Spleen (tissue), 11 donors: ENCODE data around the gene CNBP. TPM values are rescaled to one million over a fixed set of nuclear protein-coding genes. Genes with fewer than 3 reads are reported as not detected.
"Not testable (repeated sequence)": the region's sequence is repeated elsewhere in the genome, so short reads cannot be mapped to it uniquely, and the experiment has no call there.

Experiments
- DNase-seq: peaks from one replicate; pipeline ENCODE4 v3.0.0-alpha.2; 2020
- H3K27ac ChIP-seq, 8 donors: fragments of 200-600 bp; sonication (generic) in 7 of 8; 1 replicate in 4 of 8; 2 replicates in 4 of 8; pipeline versions ENCODE4 v1.5.0 to v1.8.0; 2016 to 2021; ENCODE audit warnings: inconsistent platforms in 4 of 8, mild to moderate bottlenecking in 4 of 8, moderate library complexity in 1 of 8
- H3K27me3 ChIP-seq, 7 donors: fragments of 200-600 bp; sonication (generic) in 6 of 7; replicated peaks in 1 of 7; 1 replicate in 4 of 7; 2 replicates in 3 of 7; pipeline versions ENCODE4 v1.5.0 to v1.8.0; 2016 to 2021; ENCODE audit warnings: inconsistent platforms in 3 of 7, mild to moderate bottlenecking in 1 of 7
- H3K36me3 ChIP-seq, 6 donors: fragments of 200-600 bp; sonication (generic) in 5 of 6; 1 replicate in 4 of 6; 2 replicates in 2 of 6; pipeline versions ENCODE4 v1.5.0 to v1.8.0; 2016 to 2021; ENCODE audit warnings: inconsistent platforms in 2 of 6
- H3K4me1 ChIP-seq, 6 donors: fragments of 200-600 bp; sonication (generic) in 5 of 6; 1 replicate in 3 of 6; 2 replicates in 3 of 6; pipeline versions ENCODE4 v1.5.0 to v1.8.0; 2016 to 2021; ENCODE audit warnings: inconsistent platforms in 3 of 6
- H3K4me3 ChIP-seq, 8 donors: fragments of 200-600 bp; sonication (generic) in 7 of 8; 1 replicate in 4 of 8; 2 replicates in 4 of 8; pipeline versions ENCODE4 v1.5.0 to v1.8.0; 2016 to 2021; ENCODE audit warnings: inconsistent platforms in 4 of 8, mild to moderate bottlenecking in 4 of 8, moderate library complexity in 2 of 8
- H3K9me3 ChIP-seq, 8 donors: fragments of 200-600 bp; sonication (generic) in 7 of 8; 1 replicate in 4 of 8; 2 replicates in 4 of 8; pipeline versions ENCODE4 v1.5.0 to v1.8.0; 2016 to 2021; ENCODE audit warnings: inconsistent platforms in 4 of 8
- POLR2A ChIP-seq, 3 donors: fragments of 450-650 bp; IDR thresholded peaks; one replicate each; pipeline ENCODE4 v1.5.1; 2017; ENCODE audit warnings: antibody characterized with exemption in 3 of 3, mild to moderate bottlenecking in 1 of 3
- POLR2AphosphoS5 ChIP-seq, 3 donors: sonication (generic); formaldehyde crosslinking; IDR thresholded peaks; one replicate each; pipeline ENCODE4 v1.5.1; 2017; ENCODE audit warnings: antibody characterized with exemption in 3 of 3
- WGBS, 5 donors: extraction: QIAGEN DNeasy Blood & Tissue Kit in 3 of 5; methylation state at CpG; one replicate each; pipeline versions ENCODE4 v1.1.5 to v1.1.7; 2013 to 2018; 5-methylcytosine and 5-hydroxymethylcytosine counted together
- intact Hi-C: fragments of 100-400 bp; cut with DNase I; formaldehyde crosslinking; loops from one replicate; pipeline ENCODE4 v1.15.0; 2023; ENCODE audit warnings: low total_unique reads
- polyA plus RNA-seq, 3 donors: library from polyadenylated mRNA; stranded (reverse); fragments of 200-250 nt; gene quantifications; one replicate each; pipeline ENCODE4 v1.2.1, GENCODE V29; 2013
- total RNA-seq, 7 donors: library from RNA; depleted of rRNA in 3 of 7; stranded (reverse); fragments of >200 nt in 3 of 7; fragmentation: NEBNext Ultra II Directional in 4 of 7; extraction: Animal tissue kit (Norgen Biotek cat#: 25700) in 4 of 7; gene quantifications; one replicate each; pipeline versions ENCODE4 v1.1.0 to v1.2.1, GENCODE V29; 2016 to 2021
- TF ChIP-seq, protein P1 (sequence below), 11 experiments: fragments of 200-600 bp in 7 of 11; fragments of 450-650 bp in 4 of 11; sonication (generic) in 4 of 11; IDR thresholded peaks in 8 of 11; conservative IDR thresholded peaks in 3 of 11; 1 replicate in 7 of 11; 2 replicates in 4 of 11; pipeline versions ENCODE4 v1.4.0 to v1.8.0; 2016 to 2021; ENCODE audit warnings: antibody characterized with exemption in 11 of 11, inconsistent platforms in 4 of 11, mild to moderate bottlenecking in 1 of 11
- donor health status: healthy with polysubstance abuse.
- donor health status: DM: no; HTN: no; CAD: no; lungs with moderate emphysema.
- donor health status: DM: no; HTN: no; CAD: no.
- donor health status: Bipolar disorder and iron deficiency.
- donor health status: healthy.
- donor health status: DM: no; HTN: no; CAD: no.
- donor health status: DM: yes; HTN: yes; CAD: no.

Gene CNBP
- total and polyA plus RNA-seq, 10 donors, result 252 to 420 (median 312) TPM

DNA sequence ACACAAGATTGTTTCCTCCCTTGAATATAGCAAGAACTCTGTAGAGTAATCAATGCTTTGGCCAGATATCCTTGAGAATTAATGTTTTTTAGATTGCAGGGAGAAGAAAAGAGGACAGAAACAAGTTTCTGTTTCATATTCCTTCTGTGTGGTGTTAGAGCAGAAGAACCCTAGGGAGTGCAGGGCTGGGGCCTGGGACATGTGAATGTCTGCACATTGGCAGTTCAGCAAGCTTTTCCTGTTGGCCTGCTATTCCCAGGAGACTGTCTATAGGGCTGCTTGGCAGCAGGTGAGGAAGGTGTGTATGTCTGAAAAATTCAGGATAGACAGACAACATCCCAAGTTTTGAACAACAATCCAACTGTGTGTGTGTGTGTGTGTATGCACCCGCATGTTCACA, 13.6 kb upstream of the CNBP start:
- Histone ChIP-seq H3K9me3 (no peaks in the 10 kb centered on the region), H3K27me3 (peaks cover 0 to 38% (median 0%) of the 10 kb centered on the region in 7 donors), H3K4me1 (peaks cover 0 to 43% (median 27%) of the 10 kb centered on the region in 6 donors), H3K4me3 (no peak overlapping the region), H3K27ac (peak overlapping the region in 3 of 8 donors; percentile 3 to 81 (median 79)), H3K36me3 (no peaks in the 10 kb centered on the region)
- DNase-seq, result no peak
- TF ChIP-seq POLR2A (IDR thresholded peaks at IDR 0.05), result no peak
- TF ChIP-seq, protein P1, sequence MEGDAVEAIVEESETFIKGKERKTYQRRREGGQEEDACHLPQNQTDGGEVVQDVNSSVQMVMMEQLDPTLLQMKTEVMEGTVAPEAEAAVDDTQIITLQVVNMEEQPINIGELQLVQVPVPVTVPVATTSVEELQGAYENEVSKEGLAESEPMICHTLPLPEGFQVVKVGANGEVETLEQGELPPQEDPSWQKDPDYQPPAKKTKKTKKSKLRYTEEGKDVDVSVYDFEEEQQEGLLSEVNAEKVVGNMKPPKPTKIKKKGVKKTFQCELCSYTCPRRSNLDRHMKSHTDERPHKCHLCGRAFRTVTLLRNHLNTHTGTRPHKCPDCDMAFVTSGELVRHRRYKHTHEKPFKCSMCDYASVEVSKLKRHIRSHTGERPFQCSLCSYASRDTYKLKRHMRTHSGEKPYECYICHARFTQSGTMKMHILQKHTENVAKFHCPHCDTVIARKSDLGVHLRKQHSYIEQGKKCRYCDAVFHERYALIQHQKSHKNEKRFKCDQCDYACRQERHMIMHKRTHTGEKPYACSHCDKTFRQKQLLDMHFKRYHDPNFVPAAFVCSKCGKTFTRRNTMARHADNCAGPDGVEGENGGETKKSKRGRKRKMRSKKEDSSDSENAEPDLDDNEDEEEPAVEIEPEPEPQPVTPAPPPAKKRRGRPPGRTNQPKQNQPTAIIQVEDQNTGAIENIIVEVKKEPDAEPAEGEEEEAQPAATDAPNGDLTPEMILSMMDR (IDR thresholded peaks at IDR 0.05 in 8 of 11, conservative IDR thresholded peaks at IDR 0.05 in 3 of 11), result no peak
- no peak for TF ChIP-seq POLR2AphosphoS5 (IDR thresholded peaks at IDR 0.05)
- intact Hi-C loops, result no loop called here
- 46 to 76% (median 65%) methylated on average over 1 of the region's 1 CpG for WGBS, 5 donors

GRCh38 chr3:129196601-129197000, 12.9 kb upstream of the CNBP start:
- TF ChIP-seq, protein P1 (IDR thresholded peaks at IDR 0.05 in 8 of 11, conservative IDR thresholded peaks at IDR 0.05 in 3 of 11), result no peak
- TF ChIP-seq POLR2A (IDR thresholded peaks at IDR 0.05) (no peak), POLR2AphosphoS5 (IDR thresholded peaks at IDR 0.05) (no peak)
- H3K4me1 ChIP-seq, result peaks cover 0 to 43% (median 27%) of the 10 kb centered on the region in 6 donors
- H3K4me3 ChIP-seq, result no peak overlapping the region

DNA sequence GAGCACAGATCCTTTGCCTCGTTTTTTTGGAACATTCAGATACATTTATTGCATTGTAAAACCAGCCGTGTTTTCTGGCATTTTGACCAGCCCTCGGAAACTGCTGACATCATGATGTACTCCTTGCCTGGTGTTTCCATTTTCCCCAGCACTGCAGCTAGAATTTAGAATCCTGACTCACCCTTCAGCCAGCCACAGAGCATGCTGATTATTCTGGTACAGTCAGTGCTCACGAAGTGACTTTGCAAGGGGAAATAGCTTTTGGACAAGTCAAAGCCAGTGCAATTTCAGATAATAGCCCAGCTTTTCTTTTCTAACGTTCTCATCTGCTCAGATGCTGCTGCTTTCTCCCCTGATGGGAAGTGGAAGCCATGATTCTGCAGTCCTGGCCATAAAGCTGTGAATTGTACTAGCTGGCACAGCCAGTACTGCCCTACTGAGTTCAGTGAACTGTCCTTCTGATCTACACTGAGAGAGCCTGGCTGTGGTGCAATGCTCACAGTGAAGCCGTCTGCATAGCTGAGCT, 12.1 kb upstream of the CNBP start:
- WGBS, 5 donors, result 31 to 49% (median 38%) methylated on average over 6 of the region's 6 CpGs
- TF ChIP-seq, protein P1 (IDR thresholded peaks at IDR 0.05 in 8 of 11, conservative IDR thresholded peaks at IDR 0.05 in 3 of 11), result no peak
- TF ChIP-seq POLR2AphosphoS5 (IDR thresholded peaks at IDR 0.05), result peak in 1 of 3 donors; percentile 24
- DNase-seq, result no peak
- Histone ChIP-seq H3K27ac (peak overlapping the region in 7 of 8 donors; percentile 18 to 82 (median 78)), H3K27me3 (peaks cover 0 to 31% (median 0%) of the 10 kb centered on the region in 7 donors), H3K4me3 (no peak overlapping the region), H3K9me3 (no peaks in the 10 kb centered on the region), H3K36me3 (no peaks in the 10 kb centered on the region), H3K4me1 (peaks cover 0 to 43% (median 27%) of the 10 kb centered on the region in 6 donors)
- intact Hi-C loops, result no loop called here

More at GRCh38 chr3:129196601-129197000, 12.9 kb upstream of the CNBP start:
- Histone ChIP-seq H3K27ac (peak overlapping the region in 4 of 8 donors; percentile 3 to 81 (median 74)), H3K36me3 (no peaks in the 10 kb centered on the region), H3K27me3 (peaks cover 0 to 31% (median 0%) of the 10 kb centered on the region in 7 donors), H3K9me3 (no peaks in the 10 kb centered on the region)
- 65 to 67% (median 66%) methylated on average over 3 of the region's 3 CpGs for WGBS, 5 donors
- intact Hi-C loops, result no loop called here
- DNase-seq, result no peak

- H3K27ac ChIP-seq, H3K9me3 ChIP-seq, H3K36me3 ChIP-seq, H3K4me3 ChIP-seq, DNase-seq, intact Hi-C loops, H3K27me3 ChIP-seq: not testable (repeated sequence)
- WGBS, 5 donors, result 77 to 95% (median 93%) methylated on average over 8 of the region's 8 CpGs
- H3K4me1 ChIP-seq, result peaks cover 5 to 32% (median 10%) of the 10 kb centered on the region in 6 donors
Observed at GRCh38 chr3:129189793-129190192, 6.1 kb upstream of the CNBP start.
